ENCODE results near the gene MTOR.

Gene MTOR

DNA sequence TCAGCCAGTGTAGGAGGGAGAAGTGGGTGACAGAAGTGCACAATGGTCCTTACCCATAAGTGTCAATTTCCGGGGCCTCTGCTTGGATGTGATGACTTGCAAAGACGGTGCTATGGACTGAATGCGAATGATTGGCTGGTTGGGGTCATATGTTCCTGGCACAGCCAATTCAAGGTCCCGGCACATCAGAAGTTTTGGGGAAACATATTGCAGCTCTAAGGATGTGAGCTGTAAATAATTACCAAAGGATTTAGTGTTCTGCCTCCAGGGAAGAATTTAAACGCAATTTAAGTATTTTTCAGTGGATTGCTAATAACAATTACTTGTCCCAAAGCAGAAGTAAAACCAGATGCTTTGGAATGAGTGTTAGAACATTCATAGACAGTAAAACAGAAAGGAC is 135.8 kb downstream of the MTOR start:
- POLR2A ChIA-PET (ENCODE audit: low non-redundant PET): no interaction called here
- no peak for DNase-seq (ENCODE audit: low spot score)
- H3K27ac ChIP-seq: no peak overlapping the region
- CTCF ChIA-PET: no interaction called here
- TF ChIP-seq, protein P1, sequence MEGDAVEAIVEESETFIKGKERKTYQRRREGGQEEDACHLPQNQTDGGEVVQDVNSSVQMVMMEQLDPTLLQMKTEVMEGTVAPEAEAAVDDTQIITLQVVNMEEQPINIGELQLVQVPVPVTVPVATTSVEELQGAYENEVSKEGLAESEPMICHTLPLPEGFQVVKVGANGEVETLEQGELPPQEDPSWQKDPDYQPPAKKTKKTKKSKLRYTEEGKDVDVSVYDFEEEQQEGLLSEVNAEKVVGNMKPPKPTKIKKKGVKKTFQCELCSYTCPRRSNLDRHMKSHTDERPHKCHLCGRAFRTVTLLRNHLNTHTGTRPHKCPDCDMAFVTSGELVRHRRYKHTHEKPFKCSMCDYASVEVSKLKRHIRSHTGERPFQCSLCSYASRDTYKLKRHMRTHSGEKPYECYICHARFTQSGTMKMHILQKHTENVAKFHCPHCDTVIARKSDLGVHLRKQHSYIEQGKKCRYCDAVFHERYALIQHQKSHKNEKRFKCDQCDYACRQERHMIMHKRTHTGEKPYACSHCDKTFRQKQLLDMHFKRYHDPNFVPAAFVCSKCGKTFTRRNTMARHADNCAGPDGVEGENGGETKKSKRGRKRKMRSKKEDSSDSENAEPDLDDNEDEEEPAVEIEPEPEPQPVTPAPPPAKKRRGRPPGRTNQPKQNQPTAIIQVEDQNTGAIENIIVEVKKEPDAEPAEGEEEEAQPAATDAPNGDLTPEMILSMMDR (conservative IDR thresholded peaks at IDR 0.05; ENCODE audit: low read depth): no peak

DNA sequence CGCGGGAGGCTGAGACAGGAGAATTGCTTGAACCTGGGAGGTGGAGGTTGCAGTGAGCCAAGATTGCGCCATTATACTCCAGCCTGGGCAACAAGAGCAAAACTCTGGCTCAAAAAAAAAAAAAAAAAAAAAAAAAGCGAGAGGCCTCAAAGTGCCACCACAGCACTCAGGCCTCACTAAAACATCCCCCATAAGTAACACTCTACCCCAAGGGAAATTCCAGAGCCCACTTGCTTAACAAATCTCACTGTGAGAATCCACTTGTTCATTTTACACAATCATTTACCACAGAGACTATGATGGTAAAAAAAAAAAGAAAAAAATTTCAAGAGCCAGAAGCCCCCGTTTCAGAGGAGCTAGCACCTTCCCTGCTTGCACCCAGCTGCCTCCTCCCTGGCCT is 136.4 kb downstream of the MTOR start:
- DNase-seq (ENCODE audit: low spot score): no peak
- POLR2A ChIA-PET (ENCODE audit: low non-redundant PET): no interaction called here
- TF ChIP-seq, protein P1 (conservative IDR thresholded peaks at IDR 0.05; ENCODE audit: low read depth): no peak
- CTCF ChIA-PET: no interaction called here
- H3K27ac ChIP-seq: no peak overlapping the region

DNA sequence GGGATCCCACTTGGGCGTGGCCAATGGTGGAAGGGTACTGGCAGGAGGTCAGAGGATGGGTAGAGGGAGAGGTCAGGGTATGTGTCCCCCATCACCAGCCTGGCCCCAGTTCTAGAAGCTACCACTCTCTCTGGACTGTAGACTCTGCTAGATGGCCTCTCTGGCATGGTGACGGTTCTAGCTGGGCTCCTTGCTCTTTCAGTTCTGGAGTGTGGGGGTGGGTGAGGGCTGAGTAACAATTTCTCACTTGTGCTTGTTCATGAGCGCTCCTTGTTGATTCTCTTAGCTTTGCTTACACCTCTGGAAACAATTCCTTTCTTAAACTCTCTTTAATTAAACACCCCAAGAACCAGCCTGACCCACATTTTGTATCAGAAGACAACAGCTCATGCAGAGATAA is 137.4 kb downstream of the MTOR start:
- no peak for DNase-seq (ENCODE audit: low spot score)
- CTCF ChIA-PET: interaction anchor here (0.7 kb wide), 1 partner anchor 1124 kb away, joined by 3 read pairs; no protein-coding TSS in a partner anchor
- POLR2A ChIA-PET (ENCODE audit: low non-redundant PET): no interaction called here
- TF ChIP-seq, protein P1 (conservative IDR thresholded peaks at IDR 0.05; ENCODE audit: low read depth): no peak
- no peak overlapping the region for H3K27ac ChIP-seq

DNA sequence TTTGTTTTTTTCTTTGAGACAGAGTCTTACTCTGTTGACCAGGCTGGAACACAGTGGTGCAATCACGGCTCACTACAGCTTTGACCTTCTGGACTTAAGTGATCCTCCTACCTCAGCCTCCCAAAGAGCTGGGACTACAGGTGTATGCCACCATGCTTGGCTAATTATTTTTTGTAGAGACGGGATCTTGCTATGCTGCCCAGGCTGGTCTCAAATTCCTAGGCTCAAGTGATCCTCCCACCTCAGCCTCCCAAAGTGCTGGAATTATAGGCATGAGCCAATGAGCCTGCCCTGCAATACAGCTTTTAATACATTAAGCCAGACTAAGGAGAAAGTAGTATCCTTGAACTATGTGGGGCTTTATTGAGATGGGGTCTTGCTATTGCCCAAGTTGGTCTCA is 146.0 kb downstream of the MTOR start:
- no peak for DNase-seq (ENCODE audit: low spot score)
- ChIA-PET POLR2A (ENCODE audit: low non-redundant PET) (no interaction called here), CTCF (no interaction called here)
- TF ChIP-seq, protein P1 (conservative IDR thresholded peaks at IDR 0.05; ENCODE audit: low read depth): no peak
- no peak overlapping the region for H3K27ac ChIP-seq

DNA sequence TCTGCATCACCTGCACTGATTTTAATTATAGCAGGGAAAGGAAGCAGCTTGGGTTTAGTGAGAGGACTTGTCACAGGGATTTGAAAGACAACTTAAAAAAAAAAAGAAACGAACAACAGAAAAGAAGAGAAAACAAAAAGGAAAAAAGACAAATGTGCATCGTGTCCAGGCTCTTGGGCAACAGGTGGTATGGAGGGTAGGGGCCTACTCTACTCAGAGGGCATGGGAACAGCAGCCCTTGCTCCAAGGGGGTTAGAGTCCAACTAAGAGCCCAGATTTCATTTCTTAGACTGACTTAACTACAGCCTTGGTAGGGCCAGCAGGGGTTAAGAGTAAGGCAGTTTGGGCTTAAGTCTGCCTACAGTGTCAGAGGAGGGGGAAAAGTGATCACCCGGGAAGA is 147.4 kb downstream of the MTOR start:
- ChIA-PET CTCF (no interaction called here), POLR2A (ENCODE audit: low non-redundant PET) (no interaction called here)
- no peak for DNase-seq (ENCODE audit: low spot score)
- TF ChIP-seq, protein P1 (conservative IDR thresholded peaks at IDR 0.05; ENCODE audit: low read depth): no peak
- no peak overlapping the region for H3K27ac ChIP-seq

DNA sequence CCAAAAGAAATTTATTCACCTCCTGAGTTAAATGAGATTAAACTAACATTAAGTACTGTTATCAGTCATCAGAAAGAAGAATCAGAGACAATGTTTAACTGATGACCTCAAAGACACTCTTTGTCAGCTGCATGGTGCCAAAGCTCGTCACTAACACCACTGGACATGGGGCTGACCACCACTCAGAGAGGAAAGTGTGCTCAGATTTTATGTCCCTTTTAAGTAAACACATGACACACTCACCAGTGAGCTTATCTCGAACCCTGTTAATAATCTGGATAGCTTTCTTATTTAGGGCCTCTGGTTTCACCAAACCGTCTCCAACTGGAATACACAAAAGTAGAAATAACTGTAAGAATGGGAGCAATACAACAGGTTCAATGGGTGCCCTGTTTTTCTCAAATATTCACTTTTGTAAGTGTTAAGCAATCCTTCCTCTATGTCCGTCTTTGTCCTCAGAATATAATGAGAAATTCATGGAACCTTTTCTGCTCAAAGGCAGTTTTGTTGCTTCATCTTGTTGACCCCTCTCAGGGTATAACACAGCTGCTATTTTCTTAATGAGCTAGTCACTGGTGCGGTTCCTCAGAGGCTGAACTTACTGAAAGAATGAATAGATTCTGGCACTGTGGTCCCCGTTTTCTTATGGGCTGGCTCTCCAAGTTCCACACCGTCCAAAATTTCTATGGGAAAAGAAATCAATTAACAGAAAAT is 153.1 kb downstream of the MTOR start:
- TF ChIP-seq, protein P1 (conservative IDR thresholded peaks at IDR 0.05; ENCODE audit: low read depth): no peak
- no peak for DNase-seq (ENCODE audit: low spot score)
- ChIA-PET POLR2A (ENCODE audit: low non-redundant PET) (no interaction called here), CTCF (interaction anchor here (0.6 to 0.9 kb wide), 2 partner anchors 21 to 37 kb away, joined by 3 to 4 read pairs; no protein-coding TSS in a partner anchor)
- no peak overlapping the region for H3K27ac ChIP-seq

Data from RWPE1 (cell line).